Right atrium auricular region (tissue), 2 donors: ENCODE measurements around the gene DPYSL5. TPM values are rescaled to one million over a fixed set of nuclear protein-coding genes. Genes with fewer than 3 reads are reported as not detected.

Experiments used
- DNase-seq: peaks from one replicate; pipeline ENCODE4 v3.0.0-alpha.2; 2019; ENCODE audit warnings: low spot score
- H3K27ac ChIP-seq, 2 donors: fragments of 200-600 bp; sonication (generic); 1 replicate in 1 of 2; 2 replicates in 1 of 2; pipeline ENCODE4 v1.5.1; 2016 to 2019
- H3K27me3 ChIP-seq, 2 donors: fragments of 200-600 bp; sonication (generic); one replicate each; pipeline versions ENCODE4 v1.5.1 to v1.6.0; 2017 to 2019
- H3K36me3 ChIP-seq: fragments of 200-600 bp; sonication (generic); one replicate; pipeline ENCODE4 v1.5.1; 2016
- H3K4me1 ChIP-seq, 2 donors: fragments of 200-600 bp; sonication (generic); one replicate each; pipeline versions ENCODE4 v1.5.1 to v1.6.0; 2017 to 2019
- H3K4me3 ChIP-seq, 2 donors: fragments of 200-600 bp; sonication (generic); 1 replicate in 1 of 2; 2 replicates in 1 of 2; pipeline ENCODE4 v1.5.1; 2017 to 2019; ENCODE audit warnings: mild to moderate bottlenecking in 1 of 2, moderate library complexity in 1 of 2
- H3K9me3 ChIP-seq, 2 donors: fragments of 200-600 bp; sonication (generic); one replicate each; pipeline ENCODE4 v1.5.1; 2019
- total RNA-seq, 2 donors: library from RNA; depleted of rRNA; stranded (reverse); fragments of >200 nt; gene quantifications; one replicate each; pipeline ENCODE4 v1.1.0, GENCODE V29; 2016
- TF ChIP-seq, protein P1 (sequence below), 2 donors: fragments of 200-600 bp; sonication (generic); IDR thresholded peaks; one replicate each; pipeline ENCODE4 v1.5.1; 2019; ENCODE audit warnings: antibody characterized with exemption in 2 of 2

DPYSL5 gene
- total RNA-seq, 2 donors from 2014 or later, result 0.12 TPM; not detected in 1

DNA sequence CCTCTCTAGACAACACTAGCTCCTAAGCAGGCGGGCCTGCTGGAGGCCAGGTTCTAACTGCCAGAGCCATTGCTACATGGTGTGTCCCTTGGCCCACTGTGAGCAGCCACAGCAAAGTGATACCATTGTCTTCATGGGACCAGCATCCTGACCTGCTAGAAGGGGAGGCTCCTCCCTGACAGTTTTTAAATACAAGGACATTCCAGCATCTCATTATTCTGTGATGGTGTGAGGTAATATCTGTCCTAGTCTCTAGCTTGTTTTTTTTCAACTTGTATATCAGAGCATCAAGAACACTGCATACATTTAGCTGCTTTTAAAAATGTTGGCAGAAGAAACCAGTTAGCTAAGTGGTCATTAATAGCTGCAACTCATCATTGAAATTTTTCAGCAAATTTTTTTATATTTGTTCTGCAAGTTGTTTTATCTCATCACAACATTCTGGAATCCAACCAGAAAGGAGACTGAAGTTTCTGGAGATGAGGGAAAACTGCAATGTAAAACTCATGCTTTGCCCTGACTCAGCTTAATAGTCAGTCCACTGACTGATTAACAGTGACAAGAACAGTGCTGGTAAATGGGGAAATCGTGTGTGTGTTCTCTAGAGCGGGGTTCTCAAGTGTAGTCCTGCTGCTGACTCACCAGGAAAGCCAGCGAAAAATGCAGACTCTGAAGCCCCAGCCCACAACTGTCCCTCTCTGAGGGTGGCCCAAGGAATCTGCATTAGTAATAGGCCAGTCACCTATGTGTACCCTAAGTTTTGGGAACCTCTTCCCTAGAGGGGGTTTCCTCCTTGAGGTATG, 140.3 kb downstream of the DPYSL5 start:
- Histone ChIP-seq H3K36me3 (no peaks in the 10 kb centered on the region), H3K27ac (no peak overlapping the region), H3K4me1 (no peaks in the 10 kb centered on the region), H3K9me3 (no peaks in the 10 kb centered on the region), H3K4me3 (no peak overlapping the region), H3K27me3 (no peaks in the 10 kb centered on the region)
- no peak for DNase-seq
- TF ChIP-seq, protein P1, sequence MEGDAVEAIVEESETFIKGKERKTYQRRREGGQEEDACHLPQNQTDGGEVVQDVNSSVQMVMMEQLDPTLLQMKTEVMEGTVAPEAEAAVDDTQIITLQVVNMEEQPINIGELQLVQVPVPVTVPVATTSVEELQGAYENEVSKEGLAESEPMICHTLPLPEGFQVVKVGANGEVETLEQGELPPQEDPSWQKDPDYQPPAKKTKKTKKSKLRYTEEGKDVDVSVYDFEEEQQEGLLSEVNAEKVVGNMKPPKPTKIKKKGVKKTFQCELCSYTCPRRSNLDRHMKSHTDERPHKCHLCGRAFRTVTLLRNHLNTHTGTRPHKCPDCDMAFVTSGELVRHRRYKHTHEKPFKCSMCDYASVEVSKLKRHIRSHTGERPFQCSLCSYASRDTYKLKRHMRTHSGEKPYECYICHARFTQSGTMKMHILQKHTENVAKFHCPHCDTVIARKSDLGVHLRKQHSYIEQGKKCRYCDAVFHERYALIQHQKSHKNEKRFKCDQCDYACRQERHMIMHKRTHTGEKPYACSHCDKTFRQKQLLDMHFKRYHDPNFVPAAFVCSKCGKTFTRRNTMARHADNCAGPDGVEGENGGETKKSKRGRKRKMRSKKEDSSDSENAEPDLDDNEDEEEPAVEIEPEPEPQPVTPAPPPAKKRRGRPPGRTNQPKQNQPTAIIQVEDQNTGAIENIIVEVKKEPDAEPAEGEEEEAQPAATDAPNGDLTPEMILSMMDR (IDR thresholded peaks at IDR 0.05), result no peak

GRCh38 chr2:26989156-26989555, 141.2 kb downstream of the DPYSL5 start:
- no peak overlapping the region for H3K27ac ChIP-seq
- DNase-seq, result no peak
- TF ChIP-seq, protein P1 (IDR thresholded peaks at IDR 0.05), result no peak
- no peaks in the 10 kb centered on the region for H3K9me3 ChIP-seq
- H3K4me1 ChIP-seq, result no peaks in the 10 kb centered on the region
- no peak overlapping the region for H3K4me3 ChIP-seq
- H3K27me3 ChIP-seq, result no peaks in the 10 kb centered on the region
- H3K36me3 ChIP-seq, result no peaks in the 10 kb centered on the region

DNA sequence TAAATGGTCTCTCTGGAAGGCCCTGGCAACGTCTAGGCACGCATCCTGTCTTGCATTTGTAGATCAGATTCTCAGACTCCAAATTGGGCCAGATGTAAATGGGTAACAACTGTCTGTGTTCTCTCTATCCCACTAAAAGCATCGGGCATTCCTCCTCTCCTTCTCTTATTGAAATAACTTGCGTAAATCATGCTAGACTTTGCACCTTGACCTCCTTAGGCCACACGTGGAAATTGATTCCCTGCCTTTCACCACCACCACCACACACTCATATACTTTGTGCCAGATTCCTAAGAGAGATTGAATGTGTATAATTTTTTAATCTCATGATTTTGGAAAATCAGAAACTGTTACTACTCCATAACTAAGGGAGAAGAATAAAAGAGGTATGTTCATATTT, 143.8 kb downstream of the DPYSL5 start:
- Histone ChIP-seq H3K4me3 (no peak overlapping the region), H3K36me3 (no peaks in the 10 kb centered on the region), H3K27ac (no peak overlapping the region), H3K4me1 (no peaks in the 10 kb centered on the region), H3K9me3 (no peaks in the 10 kb centered on the region), H3K27me3 (no peaks in the 10 kb centered on the region)
- TF ChIP-seq, protein P1 (IDR thresholded peaks at IDR 0.05), result no peak
- no peak for DNase-seq

GRCh38 chr2:26993768-26994167, 145.8 kb downstream of the DPYSL5 start:
- TF ChIP-seq, protein P1 (IDR thresholded peaks at IDR 0.05), result no peak
- H3K4me3 ChIP-seq, result no peak overlapping the region

GRCh38 chr2:26994983-26995382, 147.1 kb downstream of the DPYSL5 start:
- no peaks in the 10 kb centered on the region for H3K9me3 ChIP-seq
- no peaks in the 10 kb centered on the region for H3K4me1 ChIP-seq
- no peak for DNase-seq
- no peak overlapping the region for H3K4me3 ChIP-seq
- no peak overlapping the region for H3K27ac ChIP-seq
- no peaks in the 10 kb centered on the region for H3K27me3 ChIP-seq
- H3K36me3 ChIP-seq, result peaks cover 4% of the 10 kb centered on the region
- TF ChIP-seq, protein P1 (IDR thresholded peaks at IDR 0.05), result no peak

More at GRCh38 chr2:26993768-26994167, 145.8 kb downstream of the DPYSL5 start:
- no peak for DNase-seq
- Histone ChIP-seq H3K27me3 (no peaks in the 10 kb centered on the region), H3K9me3 (no peaks in the 10 kb centered on the region), H3K4me1 (no peaks in the 10 kb centered on the region), H3K27ac (no peak overlapping the region), H3K36me3 (peaks cover 3% of the 10 kb centered on the region)

- TF ChIP-seq, protein P1 (IDR thresholded peaks at IDR 0.05), result no peak
- Histone ChIP-seq H3K36me3 (peaks cover 4% of the 10 kb centered on the region), H3K9me3 (no peaks in the 10 kb centered on the region), H3K27me3 (no peaks in the 10 kb centered on the region), H3K4me1 (no peaks in the 10 kb centered on the region), H3K4me3 (no peak overlapping the region), H3K27ac (no peak overlapping the region)
- no peak for DNase-seq
Measured at GRCh38 chr2:26997394-26997793, 149.5 kb downstream of the DPYSL5 start.
